Measurements from ENCODE around the gene CYB561.

Gene CYB561

GRCh38 chr17:63437287-63438091 is 8.6 kb downstream of the CYB561 start:
- FAIRE-seq (no peak), DNase-seq (ENCODE audit: extremely low spot score, insufficient read length, low read depth) (no peak)

GRCh38 chr17:63436523-63437110 is 9.5 kb downstream of the CYB561 start:
- no peak for FAIRE-seq
- no peak for DNase-seq (ENCODE audit: extremely low spot score, insufficient read length, low read depth)

- DNase-seq (ENCODE audit: extremely low spot score, insufficient read length, low read depth) (no peak), FAIRE-seq (no peak)
These were observed 10.2 kb downstream of the CYB561 start for GRCh38 chr17:63435681-63436522.

- FAIRE-seq (no peak), DNase-seq (ENCODE audit: extremely low spot score, insufficient read length, low read depth) (no peak)
These were observed 11.0 kb downstream of the CYB561 start for GRCh38 chr17:63434951-63435571.

GRCh38 chr17:63433746-63434591 is 12.1 kb downstream of the CYB561 start:
- no peak for DNase-seq (ENCODE audit: extremely low spot score, insufficient read length, low read depth)
- no peak for FAIRE-seq

- no peak for FAIRE-seq
- DNase-seq (ENCODE audit: extremely low spot score, insufficient read length, low read depth): no peak
These were observed 13.9 kb downstream of the CYB561 start for GRCh38 chr17:63431939-63432804.

GRCh38 chr17:63431618-63431938 is 14.5 kb downstream of the CYB561 start:
- DNase-seq (ENCODE audit: extremely low spot score, insufficient read length, low read depth) (no peak), FAIRE-seq (no peak)

GRCh38 chr17:63430223-63430622 is 15.9 kb downstream of the CYB561 start:
- FAIRE-seq (no peak), DNase-seq (ENCODE audit: extremely low spot score, insufficient read length, low read depth) (no peak)

GRCh38 chr17:63429766-63430165 is 16.3 kb downstream of the CYB561 start:
- FAIRE-seq (no peak), DNase-seq (ENCODE audit: extremely low spot score, insufficient read length, low read depth) (no peak)

- FAIRE-seq (no peak), DNase-seq (ENCODE audit: extremely low spot score, insufficient read length, low read depth) (no peak)
These were observed 19.2 kb downstream of the CYB561 start for GRCh38 chr17:63426917-63427308.

- no peak for DNase-seq (ENCODE audit: extremely low spot score, insufficient read length, low read depth)
- no peak for FAIRE-seq
These were observed 19.8 kb downstream of the CYB561 start for GRCh38 chr17:63426041-63426916.

- DNase-seq (ENCODE audit: extremely low spot score, insufficient read length, low read depth): peak; percentile 58
- peak; percentile 54 for FAIRE-seq
These were observed 20.6 kb downstream of the CYB561 start for GRCh38 chr17:63425483-63425882.

GRCh38 chr17:63423963-63424362 is 22.1 kb downstream of the CYB561 start:
- DNase-seq (ENCODE audit: extremely low spot score, insufficient read length, low read depth) (no peak), FAIRE-seq (no peak)

- no peak for FAIRE-seq
- no peak for DNase-seq (ENCODE audit: extremely low spot score, insufficient read length, low read depth)
These were observed 22.7 kb downstream of the CYB561 start for GRCh38 chr17:63423251-63423950.

- FAIRE-seq (no peak), DNase-seq (ENCODE audit: extremely low spot score, insufficient read length, low read depth) (no peak)
These were observed 24.1 kb downstream of the CYB561 start for GRCh38 chr17:63421681-63422645.

Data from GM18507 (cell line).